ENCODE data around the gene NTMT1. TPM values are rescaled to one million over a fixed set of nuclear protein-coding genes. Genes with fewer than 3 reads are reported as not detected.
"Not testable (repeated sequence)": the region's sequence is repeated elsewhere in the genome, so short reads cannot be mapped to it uniquely, and the experiment has no call there.

NTMT1 gene
- total RNA-seq, 4 donors from 2014 or later: 20.3 to 33.3 (median 31.9) TPM

DNA sequence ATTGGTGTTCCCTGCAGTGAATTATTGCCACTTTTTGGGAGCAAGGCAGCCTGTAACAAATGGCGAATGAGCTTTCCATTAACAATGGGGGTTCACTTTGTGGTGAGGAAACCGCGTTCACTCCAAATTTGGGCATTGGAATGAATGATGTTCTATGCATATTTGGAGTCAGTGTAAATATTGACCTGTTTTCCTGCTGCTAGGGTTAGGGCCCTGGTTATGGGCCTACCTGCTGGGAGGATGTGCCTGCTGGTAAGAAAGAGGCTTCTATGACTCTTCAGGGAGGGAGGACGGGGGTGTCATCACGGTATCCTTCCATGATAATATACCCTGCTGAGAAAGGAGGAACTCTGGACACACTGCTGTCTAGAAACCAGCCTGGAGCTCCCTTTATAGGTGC is 34.0 kb upstream of the NTMT1 start:
- WGBS: 86% methylated on average over 5 of the region's 5 CpGs
- Histone ChIP-seq H3K9me3 (no peaks in the 10 kb centered on the region), H3K4me1 (peaks cover 8 to 13% (median 11%) of the 10 kb centered on the region in 4 donors), H3K4me3 (no peak overlapping the region), H3K27ac (replicated peaks in 1 of 4) (no peak overlapping the region), H3K36me3 (no peaks in the 10 kb centered on the region), H3K27me3 (no peaks in the 10 kb centered on the region)
- DNase-seq (ENCODE audit: extremely low spot score): no peak
- intact Hi-C loops (cut with DNase I): no loop called here
- TF ChIP-seq, protein P1, sequence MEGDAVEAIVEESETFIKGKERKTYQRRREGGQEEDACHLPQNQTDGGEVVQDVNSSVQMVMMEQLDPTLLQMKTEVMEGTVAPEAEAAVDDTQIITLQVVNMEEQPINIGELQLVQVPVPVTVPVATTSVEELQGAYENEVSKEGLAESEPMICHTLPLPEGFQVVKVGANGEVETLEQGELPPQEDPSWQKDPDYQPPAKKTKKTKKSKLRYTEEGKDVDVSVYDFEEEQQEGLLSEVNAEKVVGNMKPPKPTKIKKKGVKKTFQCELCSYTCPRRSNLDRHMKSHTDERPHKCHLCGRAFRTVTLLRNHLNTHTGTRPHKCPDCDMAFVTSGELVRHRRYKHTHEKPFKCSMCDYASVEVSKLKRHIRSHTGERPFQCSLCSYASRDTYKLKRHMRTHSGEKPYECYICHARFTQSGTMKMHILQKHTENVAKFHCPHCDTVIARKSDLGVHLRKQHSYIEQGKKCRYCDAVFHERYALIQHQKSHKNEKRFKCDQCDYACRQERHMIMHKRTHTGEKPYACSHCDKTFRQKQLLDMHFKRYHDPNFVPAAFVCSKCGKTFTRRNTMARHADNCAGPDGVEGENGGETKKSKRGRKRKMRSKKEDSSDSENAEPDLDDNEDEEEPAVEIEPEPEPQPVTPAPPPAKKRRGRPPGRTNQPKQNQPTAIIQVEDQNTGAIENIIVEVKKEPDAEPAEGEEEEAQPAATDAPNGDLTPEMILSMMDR (IDR thresholded peaks at IDR 0.05): no peak
- TF ChIP-seq EP300 (IDR thresholded peaks at IDR 0.05) (no peak), POLR2A (IDR thresholded peaks at IDR 0.05; ENCODE audit: low read depth) (no peak), POLR2AphosphoS5 (IDR thresholded peaks at IDR 0.05) (no peak)

- DNase-seq (ENCODE audit: extremely low spot score); H3K27ac ChIP-seq (replicated peaks in 1 of 4); H3K36me3 ChIP-seq; H3K27me3 ChIP-seq; H3K4me3 ChIP-seq; intact Hi-C loops (cut with DNase I); H3K9me3 ChIP-seq: not testable (repeated sequence)
- WGBS: 92% methylated on average over 10 of the region's 10 CpGs
- H3K4me1 ChIP-seq: peaks cover 16 to 22% (median 20%) of the 10 kb centered on the region in 4 donors
Observed at GRCh38 chr9:129592790-129593189, 33.2 kb upstream of the NTMT1 start.

GRCh38 chr9:129594632-129595031 is 31.3 kb upstream of the NTMT1 start:
- no peak overlapping the region for H3K4me3 ChIP-seq
- WGBS: 72% methylated on average over 7 of the region's 7 CpGs
- H3K27ac ChIP-seq (replicated peaks in 1 of 4): no peak overlapping the region
- intact Hi-C loops (cut with DNase I): no loop called here
- no peak for DNase-seq (ENCODE audit: extremely low spot score)
- H3K36me3 ChIP-seq: no peaks in the 10 kb centered on the region
- H3K4me1 ChIP-seq: peaks cover 23 to 28% (median 25%) of the 10 kb centered on the region in 4 donors
- TF ChIP-seq, protein P1 (IDR thresholded peaks at IDR 0.05): no peak
- no peak for TF ChIP-seq POLR2AphosphoS5 (IDR thresholded peaks at IDR 0.05)
- H3K27me3 ChIP-seq: no peaks in the 10 kb centered on the region
- no peaks in the 10 kb centered on the region for H3K9me3 ChIP-seq

- Histone ChIP-seq H3K9me3 (no peaks in the 10 kb centered on the region), H3K4me1 (peaks cover 23 to 28% (median 25%) of the 10 kb centered on the region in 4 donors), H3K4me3 (no peak overlapping the region), H3K36me3 (no peaks in the 10 kb centered on the region), H3K27ac (replicated peaks in 1 of 4) (peak overlapping the region in 3 of 4 donors; percentile 89 to 93 (median 92)), H3K27me3 (no peaks in the 10 kb centered on the region)
- intact Hi-C loops (cut with DNase I): no loop called here
- no peak for TF ChIP-seq POLR2AphosphoS5 (IDR thresholded peaks at IDR 0.05)
- TF ChIP-seq EP300 (IDR thresholded peaks at IDR 0.05): no peak
- no peak for TF ChIP-seq POLR2A (IDR thresholded peaks at IDR 0.05; ENCODE audit: low read depth)
- TF ChIP-seq, protein P1 (IDR thresholded peaks at IDR 0.05): no peak
- 63% methylated on average over 5 of the region's 5 CpGs for WGBS
- no peak for DNase-seq (ENCODE audit: extremely low spot score)
Observed at GRCh38 chr9:129595311-129595741, 30.6 kb upstream of the NTMT1 start.

DNA sequence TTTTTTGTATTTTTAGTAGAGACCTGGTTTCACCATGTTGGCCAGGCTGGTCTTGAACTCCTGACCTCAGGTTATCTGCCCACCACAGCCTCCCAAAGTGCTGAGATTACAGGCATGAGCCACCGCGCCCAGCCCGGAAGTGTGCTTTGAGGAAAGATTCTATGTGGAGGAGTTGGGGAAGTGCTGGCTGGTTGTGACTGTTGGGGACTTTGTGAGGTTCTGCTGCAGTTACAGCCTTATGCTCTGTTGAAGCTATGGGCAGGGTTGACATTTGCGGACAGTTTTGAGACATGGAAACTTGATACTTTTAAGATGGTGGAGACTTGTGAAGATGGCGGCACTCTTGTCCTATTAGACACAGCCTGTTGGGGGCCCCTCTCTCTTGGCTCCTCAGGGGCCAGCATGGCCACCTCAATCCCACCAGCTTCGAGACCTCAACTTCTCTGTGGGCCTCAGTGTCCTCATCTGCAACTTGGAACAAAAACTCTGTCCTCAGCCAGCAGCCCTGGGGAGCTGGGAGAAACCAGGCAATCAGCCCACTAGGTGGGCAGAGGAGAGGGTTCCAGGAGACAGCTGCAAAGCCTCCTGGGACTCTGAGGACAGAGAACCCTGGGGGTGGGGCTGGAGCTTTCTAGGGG is 29.9 kb upstream of the NTMT1 start:
- Histone ChIP-seq H3K27me3 (no peaks in the 10 kb centered on the region), H3K4me3 (no peak overlapping the region), H3K4me1 (peaks cover 23 to 28% (median 25%) of the 10 kb centered on the region in 4 donors), H3K36me3 (no peaks in the 10 kb centered on the region), H3K9me3 (no peaks in the 10 kb centered on the region), H3K27ac (replicated peaks in 1 of 4) (peak overlapping the region; percentile 89 to 93 (median 92))
- TF ChIP-seq EP300 (IDR thresholded peaks at IDR 0.05) (no peak), POLR2A (IDR thresholded peaks at IDR 0.05; ENCODE audit: low read depth) (no peak), POLR2AphosphoS5 (IDR thresholded peaks at IDR 0.05) (no peak)
- TF ChIP-seq, protein P1 (IDR thresholded peaks at IDR 0.05): no peak
- WGBS: 76% methylated on average over 4 of the region's 6 CpGs
- intact Hi-C loops (cut with DNase I): no loop called here
- no peak for DNase-seq (ENCODE audit: extremely low spot score)

All from esophagus muscularis mucosa (tissue), 4 donors.